GM21576 (cell line): ENCODE data around the gene PEA15.
A peak's percentile ranks its signal among the peaks of the same experiment; 100 is the strongest.

Experiments
- ATAC-seq: cut with Tn5 transposase; IDR thresholded peaks from one replicate; pipeline ENCODE4 v1.9.1; 2021; ENCODE audit warnings: mild to moderate bottlenecking, moderate library complexity; ENCODE audit not compliant: unreplicated experiment

PEA15 gene

GRCh38 chr1:160205242-160206035, at the start of gene PEA15:
Gene PEA15, plus strand, starts transcription at chr1:160205384. Its CDS starts 6,161 bp downstream, at chr1:160211545.
- peak; percentile 45 for ATAC-seq

GRCh38 chr1:160156361-160156760, 48.8 kb upstream of the PEA15 start:
- no peak for ATAC-seq

GRCh38 chr1:160157174-160157573, 48.0 kb upstream of the PEA15 start:
- ATAC-seq = no peak

- ATAC-seq = no peak
Measured at GRCh38 chr1:160158031-160158430, 47.2 kb upstream of the PEA15 start.

- ATAC-seq = no peak
Measured at GRCh38 chr1:160158534-160158933, 46.6 kb upstream of the PEA15 start.

GRCh38 chr1:160159846-160160245, 45.3 kb upstream of the PEA15 start:
- no peak for ATAC-seq

- ATAC-seq = no peak
Measured at GRCh38 chr1:160161965-160162705, 43.0 kb upstream of the PEA15 start.

GRCh38 chr1:160162931-160163330, 42.3 kb upstream of the PEA15 start:
- ATAC-seq = no peak

- no peak for ATAC-seq
Measured at GRCh38 chr1:160163615-160164014, 41.6 kb upstream of the PEA15 start.

- no peak for ATAC-seq
Measured at GRCh38 chr1:160164121-160164520, 41.1 kb upstream of the PEA15 start.

GRCh38 chr1:160166166-160166868, 38.9 kb upstream of the PEA15 start:
- ATAC-seq = no peak

GRCh38 chr1:160167056-160167455, 38.1 kb upstream of the PEA15 start:
- ATAC-seq = no peak

- ATAC-seq = no peak
Measured at GRCh38 chr1:160167580-160167979, 37.6 kb upstream of the PEA15 start.

- ATAC-seq = no peak
Measured at GRCh38 chr1:160168016-160168415, 37.2 kb upstream of the PEA15 start.

- no peak for ATAC-seq
Measured at GRCh38 chr1:160168609-160169369, 36.4 kb upstream of the PEA15 start.

GRCh38 chr1:160169553-160170399, 35.4 kb upstream of the PEA15 start:
- peak; percentile 57 for ATAC-seq

GRCh38 chr1:160171354-160171753, 33.8 kb upstream of the PEA15 start:
- no peak for ATAC-seq

GRCh38 chr1:160171980-160172379, 33.2 kb upstream of the PEA15 start:
- no peak for ATAC-seq

GRCh38 chr1:160177231-160177630, 28.0 kb upstream of the PEA15 start:
- ATAC-seq = no peak

- ATAC-seq = no peak
Measured at GRCh38 chr1:160177667-160178066, 27.5 kb upstream of the PEA15 start.
